Naive B cell (primary cell): ENCODE measurements around the gene G6PC2. TPM values are rescaled to one million over a fixed set of nuclear protein-coding genes. Genes with fewer than 3 reads are reported as not detected.
"Not testable (repeated sequence)": the region's sequence is repeated elsewhere in the genome, so short reads cannot be mapped to it uniquely, and the experiment has no call there.

Experiments
- ATAC-seq, 2 donors: fragments of 150-1000 bp; cut with Tn5 transposase; 2 replicates each; pipeline ENCODE4 v1.10.0; 2021; ENCODE audit warnings: low read depth in 2 of 2, mild to moderate bottlenecking in 2 of 2, moderate library complexity in 2 of 2
- DNase-seq: peaks from one replicate; pipeline ENCODE4 v3.0.0; 2022
- H3K27ac Mint-ChIP-seq, 6 donors: one replicate each; pipeline ENCODE4 v1.8.0; 2020 to 2022; ENCODE audit warnings: mild to moderate bottlenecking in 6 of 6, mixed read lengths in 6 of 6, moderate library complexity in 5 of 6, inconsistent platforms in 2 of 6
- H3K27me3 Mint-ChIP-seq, 3 donors: one replicate each; pipeline ENCODE4 v1.8.0; 2021 to 2022; ENCODE audit warnings: mixed read lengths in 3 of 3, mild to moderate bottlenecking in 1 of 3
- H3K36me3 Mint-ChIP-seq, 2 donors: one replicate each; pipeline ENCODE4 v1.8.0; 2020 to 2022; ENCODE audit warnings: mixed read lengths in 2 of 2, inconsistent platforms in 1 of 2, mild to moderate bottlenecking in 1 of 2
- H3K4me1 Mint-ChIP-seq, 3 donors: one replicate each; pipeline ENCODE4 v1.8.0; 2020 to 2022; ENCODE audit warnings: mixed read lengths in 3 of 3, inconsistent platforms in 1 of 3, mild to moderate bottlenecking in 1 of 3, moderate library complexity in 1 of 3
- H3K4me3 Mint-ChIP-seq, 8 donors: one replicate each; pipeline ENCODE4 v1.8.0; 2020 to 2022; ENCODE audit warnings: mild to moderate bottlenecking in 8 of 8, mixed read lengths in 8 of 8, moderate library complexity in 8 of 8, inconsistent platforms in 2 of 8
- H3K9me3 Mint-ChIP-seq, 7 donors: one replicate each; pipeline ENCODE4 v1.8.0; 2020 to 2022; ENCODE audit warnings: mixed read lengths in 7 of 7, mild to moderate bottlenecking in 5 of 7, inconsistent platforms in 2 of 7, moderate library complexity in 1 of 7
- polyA plus RNA-seq, 6 donors: library from polyadenylated mRNA; unstranded; fragments of 300-500 nt; fragmentation: Illumina TruSeq; gene quantifications; one replicate each; pipeline ENCODE4 v1.2.3, GENCODE V29; 2021; ENCODE audit warnings: low read depth in 6 of 6

Gene G6PC2
- polyA plus RNA-seq, result not detected

GRCh38 chr2:168901003-168901402 lies at the start of gene G6PC2:
Gene G6PC2, plus strand, starts transcription at chr2:168901291. Its CDS starts 41 bp downstream, at chr2:168901332.
- Mint-ChIP-seq H3K27ac (no peak within 1 kb of the TSS), H3K4me3 (no peak within 1 kb of the TSS), H3K4me1 (no peaks in the 10 kb centered on the region), H3K36me3 (no peaks in the 10 kb centered on the region), H3K27me3 (peaks cover 5 to 15% (median 6%) of the 10 kb centered on the region in 3 donors), H3K9me3 (no peaks in the 10 kb centered on the region)
- DNase-seq (no peak), ATAC-seq (no peak)

GRCh38 chr2:168851674-168852320 lies 49.3 kb upstream of the G6PC2 start:
- Mint-ChIP-seq H3K27ac (no peak overlapping the region), H3K4me1 (no peaks in the 10 kb centered on the region), H3K36me3 (no peaks in the 10 kb centered on the region), H3K4me3 (no peak overlapping the region), H3K9me3 (peaks cover 0 to 2% (median 0%) of the 10 kb centered on the region in 7 donors), H3K27me3 (no peaks in the 10 kb centered on the region)
- no peak for DNase-seq
- ATAC-seq, result no peak

GRCh38 chr2:168852481-168852880 lies 48.6 kb upstream of the G6PC2 start:
- H3K4me1 Mint-ChIP-seq, result no peaks in the 10 kb centered on the region

GRCh38 chr2:168853471-168853870 lies 47.6 kb upstream of the G6PC2 start:
- no peaks in the 10 kb centered on the region for H3K36me3 Mint-ChIP-seq
- ATAC-seq (no peak), DNase-seq (no peak)
- H3K4me3 Mint-ChIP-seq, result no peak overlapping the region
- H3K27me3 Mint-ChIP-seq, result no peaks in the 10 kb centered on the region
- peaks cover 0 to 2% (median 0%) of the 10 kb centered on the region in 7 donors for H3K9me3 Mint-ChIP-seq
- no peak overlapping the region for H3K27ac Mint-ChIP-seq
- no peaks in the 10 kb centered on the region for H3K4me1 Mint-ChIP-seq

More at GRCh38 chr2:168852481-168852880, 48.6 kb upstream of the G6PC2 start:
- Mint-ChIP-seq H3K9me3 (peaks cover 0 to 2% (median 0%) of the 10 kb centered on the region in 7 donors), H3K36me3 (no peaks in the 10 kb centered on the region), H3K4me3 (no peak overlapping the region), H3K27me3 (no peaks in the 10 kb centered on the region), H3K27ac (no peak overlapping the region)
- ATAC-seq (no peak), DNase-seq (no peak)

- Mint-ChIP-seq H3K9me3 (peaks cover 0 to 2% (median 0%) of the 10 kb centered on the region in 7 donors), H3K27ac (peak overlapping the region in 1 of 6 donors; percentile 0), H3K36me3 (no peaks in the 10 kb centered on the region), H3K4me3 (peak overlapping the region in 1 of 8 donors; percentile 8), H3K4me1 (no peaks in the 10 kb centered on the region), H3K27me3 (no peaks in the 10 kb centered on the region)
- DNase-seq, result no peak
- ATAC-seq, result no peak
Measured at GRCh38 chr2:168854651-168855050, 46.4 kb upstream of the G6PC2 start.

- no peak for ATAC-seq
- Mint-ChIP-seq H3K4me3 (no peak overlapping the region), H3K4me1 (no peaks in the 10 kb centered on the region)
Measured at GRCh38 chr2:168855601-168856000, 45.5 kb upstream of the G6PC2 start.

GRCh38 chr2:168858146-168858545 lies 42.9 kb upstream of the G6PC2 start:
- ATAC-seq (no peak), DNase-seq (no peak)
- H3K27me3 Mint-ChIP-seq, result no peaks in the 10 kb centered on the region
- no peak overlapping the region for H3K4me3 Mint-ChIP-seq
- H3K4me1 Mint-ChIP-seq, result no peaks in the 10 kb centered on the region
- H3K36me3 Mint-ChIP-seq, result no peaks in the 10 kb centered on the region
- H3K9me3 Mint-ChIP-seq, result peaks cover 0 to 2% (median 0%) of the 10 kb centered on the region in 7 donors
- H3K27ac Mint-ChIP-seq, result no peak overlapping the region

More at GRCh38 chr2:168855601-168856000, 45.5 kb upstream of the G6PC2 start:
- no peak for DNase-seq
- no peaks in the 10 kb centered on the region for H3K27me3 Mint-ChIP-seq
- no peak overlapping the region for H3K27ac Mint-ChIP-seq
- H3K36me3 Mint-ChIP-seq, result no peaks in the 10 kb centered on the region
- H3K9me3 Mint-ChIP-seq, result peaks cover 0 to 2% (median 0%) of the 10 kb centered on the region in 7 donors

- not testable (repeated sequence) for H3K4me1 Mint-ChIP-seq, DNase-seq, H3K27me3 Mint-ChIP-seq, H3K27ac Mint-ChIP-seq, H3K36me3 Mint-ChIP-seq, ATAC-seq, H3K4me3 Mint-ChIP-seq, H3K9me3 Mint-ChIP-seq
Measured at GRCh38 chr2:168867164-168867563, 33.9 kb upstream of the G6PC2 start.

- H3K36me3 Mint-ChIP-seq, result not testable (repeated sequence)
Measured at GRCh38 chr2:168870369-168870768, 30.7 kb upstream of the G6PC2 start.

GRCh38 chr2:168870824-168871223 lies 30.3 kb upstream of the G6PC2 start:
- H3K36me3 Mint-ChIP-seq, H3K9me3 Mint-ChIP-seq, DNase-seq, H3K27me3 Mint-ChIP-seq, H3K4me3 Mint-ChIP-seq, H3K4me1 Mint-ChIP-seq, ATAC-seq: not testable (repeated sequence)
- H3K27ac Mint-ChIP-seq, result peak overlapping the region in 1 of 6 donors; percentile 76

More at GRCh38 chr2:168870369-168870768, 30.7 kb upstream of the G6PC2 start:
- not testable (repeated sequence) for H3K27me3 Mint-ChIP-seq, ATAC-seq, H3K4me3 Mint-ChIP-seq, H3K9me3 Mint-ChIP-seq, DNase-seq, H3K4me1 Mint-ChIP-seq, H3K27ac Mint-ChIP-seq

- Mint-ChIP-seq H3K4me3 (no peak overlapping the region), H3K9me3 (no peaks in the 10 kb centered on the region), H3K27me3 (no peaks in the 10 kb centered on the region), H3K36me3 (no peaks in the 10 kb centered on the region), H3K27ac (no peak overlapping the region), H3K4me1 (no peaks in the 10 kb centered on the region)
- ATAC-seq (no peak), DNase-seq (no peak)
Measured at GRCh38 chr2:168874368-168875054, 26.6 kb upstream of the G6PC2 start.

GRCh38 chr2:168882163-168882562 lies 18.9 kb upstream of the G6PC2 start:
- ATAC-seq, H3K4me3 Mint-ChIP-seq, H3K4me1 Mint-ChIP-seq, H3K9me3 Mint-ChIP-seq, H3K36me3 Mint-ChIP-seq, H3K27ac Mint-ChIP-seq, DNase-seq, H3K27me3 Mint-ChIP-seq: not testable (repeated sequence)

GRCh38 chr2:168884975-168885374 lies 16.1 kb upstream of the G6PC2 start:
- Mint-ChIP-seq H3K27me3 (peaks cover 0 to 1% (median 0%) of the 10 kb centered on the region in 3 donors), H3K27ac (no peak overlapping the region), H3K4me1 (peaks cover 0 to 3% (median 2%) of the 10 kb centered on the region in 3 donors), H3K9me3 (no peaks in the 10 kb centered on the region), H3K4me3 (no peak overlapping the region), H3K36me3 (no peaks in the 10 kb centered on the region)
- DNase-seq (no peak), ATAC-seq (no peak)

- H3K9me3 Mint-ChIP-seq, result no peaks in the 10 kb centered on the region
- H3K27ac Mint-ChIP-seq, result no peak overlapping the region
- peaks cover 5 to 22% (median 12%) of the 10 kb centered on the region in 3 donors for H3K27me3 Mint-ChIP-seq
- no peak for DNase-seq
- H3K36me3 Mint-ChIP-seq, result no peaks in the 10 kb centered on the region
- peaks cover 9 to 11% (median 10%) of the 10 kb centered on the region in 3 donors for H3K4me1 Mint-ChIP-seq
- no peak for ATAC-seq
- H3K4me3 Mint-ChIP-seq, result peak overlapping the region in 7 of 8 donors; percentile 87 to 98 (median 93)
Measured at GRCh38 chr2:168889635-168890005, 11.5 kb upstream of the G6PC2 start.
